ENCODE data around the gene TOMM7. TPM values are rescaled to one million over a fixed set of nuclear protein-coding genes. Genes with fewer than 3 reads are reported as not detected.
"Not testable (repeated sequence)": the region's sequence is repeated elsewhere in the genome, so short reads cannot be mapped to it uniquely, and the experiment has no call there.

The TOMM7 gene
- total RNA-seq, 2 donors from 2014 or later: 95.0 to 123 TPM

- TF ChIP-seq CTCF (IDR thresholded peaks at IDR 0.05): no peak
- ATAC-seq (ENCODE audit: insufficient number of reproducible peaks, low FRiP score, low read depth): no peak
- H3K4me3 ChIP-seq: no peak overlapping the region
- H3K4me1 ChIP-seq (ENCODE audit: control insufficient read depth in 1 of 2, low read depth in 2 of 2): no peaks in the 10 kb centered on the region
- H3K36me3 ChIP-seq: no peaks in the 10 kb centered on the region
- no peak overlapping the region for H3K27ac ChIP-seq
- no peaks in the 10 kb centered on the region for H3K9me3 ChIP-seq
- no peak for DNase-seq (ENCODE audit: low spot score)
- no peaks in the 10 kb centered on the region for H3K27me3 ChIP-seq (replicated peaks; ENCODE audit: insufficient read depth)
These were observed 41.4 kb downstream of the TOMM7 start for GRCh38 chr7:22781230-22781711.

- not testable (repeated sequence) for H3K4me1 ChIP-seq (ENCODE audit: control insufficient read depth in 1 of 2, low read depth in 2 of 2); H3K9me3 ChIP-seq; H3K36me3 ChIP-seq; DNase-seq (ENCODE audit: low spot score); H3K27ac ChIP-seq; H3K4me3 ChIP-seq; H3K27me3 ChIP-seq (replicated peaks; ENCODE audit: insufficient read depth); ATAC-seq (ENCODE audit: insufficient number of reproducible peaks, low FRiP score, low read depth)
These were observed 42.8 kb downstream of the TOMM7 start for GRCh38 chr7:22779730-22780323.

- H3K27me3 ChIP-seq (replicated peaks; ENCODE audit: insufficient read depth): no peaks in the 10 kb centered on the region
- H3K4me3 ChIP-seq: no peak overlapping the region
- no peaks in the 10 kb centered on the region for H3K9me3 ChIP-seq
- H3K36me3 ChIP-seq: no peaks in the 10 kb centered on the region
- DNase-seq (ENCODE audit: low spot score) (no peak), ATAC-seq (ENCODE audit: insufficient number of reproducible peaks, low FRiP score, low read depth) (no peak)
- no peaks in the 10 kb centered on the region for H3K4me1 ChIP-seq (ENCODE audit: control insufficient read depth in 1 of 2, low read depth in 2 of 2)
- no peak for TF ChIP-seq CTCF (IDR thresholded peaks at IDR 0.05)
- no peak overlapping the region for H3K27ac ChIP-seq
These were observed 45.7 kb downstream of the TOMM7 start for GRCh38 chr7:22776964-22777363.

GRCh38 chr7:22772885-22773284, 49.8 kb downstream of the TOMM7 start:
- DNase-seq (ENCODE audit: low spot score) (no peak), ATAC-seq (ENCODE audit: insufficient number of reproducible peaks, low FRiP score, low read depth) (no peak)
- H3K4me1 ChIP-seq (ENCODE audit: control insufficient read depth in 1 of 2, low read depth in 2 of 2): no peaks in the 10 kb centered on the region
- H3K4me3 ChIP-seq: no peak overlapping the region
- no peaks in the 10 kb centered on the region for H3K27me3 ChIP-seq (replicated peaks; ENCODE audit: insufficient read depth)
- TF ChIP-seq CTCF (IDR thresholded peaks at IDR 0.05): no peak
- no peaks in the 10 kb centered on the region for H3K9me3 ChIP-seq
- H3K27ac ChIP-seq: no peak overlapping the region
- no peaks in the 10 kb centered on the region for H3K36me3 ChIP-seq

- Histone ChIP-seq H3K36me3 (no peaks in the 10 kb centered on the region), H3K4me3 (no peak overlapping the region), H3K27me3 (replicated peaks; ENCODE audit: insufficient read depth) (no peaks in the 10 kb centered on the region), H3K9me3 (no peaks in the 10 kb centered on the region), H3K27ac (no peak overlapping the region), H3K4me1 (ENCODE audit: control insufficient read depth in 1 of 2, low read depth in 2 of 2) (no peaks in the 10 kb centered on the region)
- TF ChIP-seq CTCF (IDR thresholded peaks at IDR 0.05): no peak
- no peak for DNase-seq (ENCODE audit: low spot score)
- ATAC-seq (ENCODE audit: insufficient number of reproducible peaks, low FRiP score, low read depth): no peak
These were observed 50.8 kb downstream of the TOMM7 start for GRCh38 chr7:22771872-22772228.
